HG03354 (cell line): ENCODE results near the gene CTSL.
"Not testable (repeated sequence)": the region's sequence is repeated elsewhere in the genome, so short reads cannot be mapped to it uniquely, and the experiment has no call there.

ENCODE experiments used
- ATAC-seq: cut with Tn5 transposase; IDR thresholded peaks from one replicate; pipeline ENCODE4 v1.9.1; 2021; ENCODE audit warnings: mild to moderate bottlenecking; ENCODE audit not compliant: unreplicated experiment, poor library complexity, severe bottlenecking

CTSL gene

GRCh38 chr9:87717456-87717855 lies 8.5 kb upstream of the CTSL start:
- no peak for ATAC-seq

- ATAC-seq = no peak
Measured at GRCh38 chr9:87718231-87718630, 7.7 kb upstream of the CTSL start.

GRCh38 chr9:87718852-87719612 lies 6.9 kb upstream of the CTSL start:
- ATAC-seq = no peak

GRCh38 chr9:87720173-87720572 lies 5.7 kb upstream of the CTSL start:
- no peak for ATAC-seq

- ATAC-seq = no peak
Measured at GRCh38 chr9:87722393-87723088, 3.4 kb upstream of the CTSL start.

- ATAC-seq = no peak
Measured at GRCh38 chr9:87725356-87725899, 491 bp upstream of the CTSL start.

GRCh38 chr9:87729246-87729645 lies 3.3 kb downstream of the CTSL start:
- no peak for ATAC-seq

GRCh38 chr9:87731321-87731720 lies 5.4 kb downstream of the CTSL start:
- no peak for ATAC-seq

- no peak for ATAC-seq
Measured at GRCh38 chr9:87732344-87732743, 6.4 kb downstream of the CTSL start.

GRCh38 chr9:87732756-87733155 lies 6.8 kb downstream of the CTSL start:
- ATAC-seq = no peak

- no peak for ATAC-seq
Measured at GRCh38 chr9:87733273-87734052, 7.5 kb downstream of the CTSL start.

GRCh38 chr9:87734106-87734505 lies 8.2 kb downstream of the CTSL start:
- no peak for ATAC-seq

GRCh38 chr9:87739546-87739945 lies 13.6 kb downstream of the CTSL start:
- no peak for ATAC-seq

GRCh38 chr9:87740209-87740608 lies 14.3 kb downstream of the CTSL start:
- ATAC-seq = no peak

GRCh38 chr9:87741326-87741725 lies 15.4 kb downstream of the CTSL start:
- no peak for ATAC-seq

- ATAC-seq = no peak
Measured at GRCh38 chr9:87741891-87742290, 16.0 kb downstream of the CTSL start.

GRCh38 chr9:87742813-87743428 lies 17.0 kb downstream of the CTSL start:
- no peak for ATAC-seq

GRCh38 chr9:87744247-87744646 lies 18.3 kb downstream of the CTSL start:
- not testable (repeated sequence) for ATAC-seq

GRCh38 chr9:87746186-87746585 lies 20.3 kb downstream of the CTSL start:
- no peak for ATAC-seq

- no peak for ATAC-seq
Measured at GRCh38 chr9:87748881-87749280, 23.0 kb downstream of the CTSL start.
